Fibroblast of the aortic adventitia (primary cell): ENCODE data around the gene ZNF277. TPM values are rescaled to one million over a fixed set of nuclear protein-coding genes. Genes with fewer than 3 reads are reported as not detected.

ENCODE experiments used
- DNase-seq: peaks from one replicate; pipeline ENCODE4 v3.0.0-alpha.2; 2010; ENCODE audit warnings: low read depth
- H3K4me3 ChIP-seq: 2 replicates; pipeline ENCODE4 v1.5.1; 2011; ENCODE audit warnings: low read depth, mild to moderate bottlenecking, control low read depth, low read length, moderate library complexity
- CTCF ChIP-seq: IDR thresholded peaks from 2 replicates; pipeline ENCODE4 v1.5.1; 2011; ENCODE audit warnings: mild to moderate bottlenecking, low read length, control low read depth, inconsistent platforms; ENCODE audit not compliant: insufficient read depth
- total RNA-seq: library from RNA; depleted of rRNA; stranded (reverse); fragments of >200 nt; gene quantifications from 2 replicates; pipeline ENCODE4 v1.2.3, GENCODE V29; 2012; ENCODE audit warnings: low replicate concordance

Gene ZNF277
- 41.4 and 42.8 TPM in 2 replicates for total RNA-seq

- H3K4me3 ChIP-seq = peak within 1 kb of the TSS; percentile 95
- peak; percentile 13 for TF ChIP-seq CTCF
- peak; percentile 99 for DNase-seq
These were observed at the start of gene ZNF277, which contains the start of gene DOCK4 for GRCh38 chr7:112206238-112206990. ZNF277 (plus strand) TSS chr7:112206695; CDS start chr7:112206717, 22 bp downstream. DOCK4 (minus strand) TSS chr7:112206399; CDS start chr7:112206138, 261 bp downstream.

- peak; percentile 59 for DNase-seq
- no peak for TF ChIP-seq CTCF
- H3K4me3 ChIP-seq = no peak overlapping the region
These were observed 49.4 kb upstream of the ZNF277 start for GRCh38 chr7:112157072-112157471.

- TF ChIP-seq CTCF = no peak
- no peak for DNase-seq
- no peak overlapping the region for H3K4me3 ChIP-seq
These were observed 47.1 kb upstream of the ZNF277 start for GRCh38 chr7:112159351-112159750.

GRCh38 chr7:112160130-112160770, 46.2 kb upstream of the ZNF277 start:
- TF ChIP-seq CTCF = no peak
- no peak overlapping the region for H3K4me3 ChIP-seq
- DNase-seq = peak; percentile 36

GRCh38 chr7:112160771-112161150, 45.7 kb upstream of the ZNF277 start:
- TF ChIP-seq CTCF = no peak
- DNase-seq = no peak
- H3K4me3 ChIP-seq = no peak overlapping the region

- no peak overlapping the region for H3K4me3 ChIP-seq
- no peak for DNase-seq
- TF ChIP-seq CTCF = no peak
These were observed 45.0 kb upstream of the ZNF277 start for GRCh38 chr7:112161253-112162141.
